B cell (primary cell): Measurements from ENCODE around the gene AGPAT1.

ENCODE experiments used
- CTCF ChIP-seq: fragments of 200-600 bp; IDR thresholded peaks from one replicate; pipeline ENCODE4 v1.8.0; 2022; ENCODE audit warnings: antibody characterized with exemption, mild to moderate bottlenecking
- EZH2 ChIP-seq: IDR thresholded peaks from 2 replicates; pipeline ENCODE4 v1.6.1; 2012; ENCODE audit warnings: borderline replicate concordance, low read depth, mild to moderate bottlenecking, moderate library complexity, low read length; ENCODE audit not compliant: insufficient read depth, poor library complexity, severe bottlenecking

- TF ChIP-seq EZH2 = no peak
- TF ChIP-seq CTCF = no peak
Observed at GRCh38 chr6:32216285-32216684, 40.4 kb upstream of the AGPAT1 start.
